DMS153 treated with DMSO at 0.1 percent for 48 hours (cell line): ENCODE measurements around the gene SIRPG.
"Not testable (repeated sequence)": the region's sequence is repeated elsewhere in the genome, so short reads cannot be mapped to it uniquely, and the experiment has no call there.

ENCODE experiments used
- DNase-seq: peaks from one replicate; lab custom pipeline; 2025; ENCODE audit not compliant: unreplicated experiment; lab: John Stamatoyannopoulos, UW

The SIRPG gene

GRCh38 chr20:1608678-1609347 is 48.8 kb downstream of the SIRPG start:
- not testable (repeated sequence) for DNase-seq

- no peak for DNase-seq
These were observed 56.8 kb downstream of the SIRPG start for GRCh38 chr20:1600736-1601135.

- no peak for DNase-seq
These were observed 62.2 kb downstream of the SIRPG start for GRCh38 chr20:1595333-1595732.

- no peak for DNase-seq
These were observed 68.8 kb downstream of the SIRPG start for GRCh38 chr20:1588533-1589460.

- DNase-seq = no peak
These were observed 69.6 kb downstream of the SIRPG start for GRCh38 chr20:1587781-1588532.

GRCh38 chr20:1579488-1579887 is 78.1 kb downstream of the SIRPG start:
- DNase-seq = no peak
